PC-9 (cell line): ENCODE data around the gene KIF26B.

Source experiments
- CTCF ChIP-seq: fragments of 200-600 bp; sonication (generic); conservative IDR thresholded peaks from 2 replicates; pipeline ENCODE4 v1.6.1; 2017; ENCODE audit warnings: mixed run types, antibody characterized with exemption, mild to moderate bottlenecking, moderate library complexity
- EZH2 ChIP-seq: fragments of 200-600 bp; sonication (generic); IDR thresholded peaks from 2 replicates; pipeline ENCODE4 v1.8.0; 2017; ENCODE audit warnings: antibody characterized with exemption, low read depth

- no peak for TF ChIP-seq CTCF
- no peak for TF ChIP-seq EZH2
Observed at GRCh38 chr1:245378745-245379144, 224.0 kb downstream of the KIF26B start.
